Left ventricle myocardium superior (tissue), 1 donor: Measurements from ENCODE around the gene CNP. TPM values are rescaled to one million over a fixed set of nuclear protein-coding genes. Genes with fewer than 3 reads are reported as not detected.

ENCODE experiments used
- ATAC-seq: fragments of 200-7000 bp; cut with Tn5 transposase; one replicate; pipeline ENCODE4 v1.9.1; 2020; ENCODE audit warnings: mild to moderate bottlenecking, moderate library complexity
- DNase-seq: peaks from one replicate; pipeline ENCODE4 v3.0.0-alpha.2; 2020
- intact Hi-C: fragments of 100-400 bp; cut with micrococcal nuclease; formaldehyde crosslinking; loops from one replicate; pipeline ENCODE4 v1.11.0; 2022
- total RNA-seq: library from RNA; stranded (reverse); fragmentation: NEBNext Ultra II Directional; extraction: Animal tissue kit (Norgen Biotek cat#: 25700); gene quantifications from one replicate; pipeline ENCODE4 v1.2.1, GENCODE V29; 2021
- donor health status: DM: no; HTN: yes; CAD: no; lungs with severe emphysema.

The CNP gene
- total RNA-seq, 1 donor from 2014 or later = 28.6 TPM

- intact Hi-C loops = no loop called here
- no peak for ATAC-seq
- DNase-seq = no peak
Measured at GRCh38 chr17:41939044-41939692, 27.4 kb upstream of the CNP start.

GRCh38 chr17:41939693-41940090, 26.9 kb upstream of the CNP start:
- intact Hi-C loops = no loop called here
- no peak for DNase-seq
- ATAC-seq = no peak

GRCh38 chr17:41941168-41941567, 25.4 kb upstream of the CNP start:
- intact Hi-C loops = no loop called here
- DNase-seq (no peak), ATAC-seq (no peak)

- ATAC-seq (no peak), DNase-seq (no peak)
- intact Hi-C loops = no loop called here
Measured at GRCh38 chr17:41942626-41943373, 23.8 kb upstream of the CNP start.

- DNase-seq = no peak
Measured at GRCh38 chr17:41943492-41943891, 23.1 kb upstream of the CNP start.

GRCh38 chr17:41944943-41945342, 21.7 kb upstream of the CNP start:
- no peak for DNase-seq
- intact Hi-C loops = no loop called here
- ATAC-seq = no peak

More at GRCh38 chr17:41943492-41943891, 23.1 kb upstream of the CNP start:
- ATAC-seq = no peak
- intact Hi-C loops = no loop called here

GRCh38 chr17:41948762-41949460, 17.7 kb upstream of the CNP start:
- DNase-seq (no peak), ATAC-seq (no peak)
- intact Hi-C loops = no loop called here

- ATAC-seq (no peak), DNase-seq (no peak)
- intact Hi-C loops = loop anchor here (10.0 kb wide), 1 partner anchor 128 kb away; no protein-coding TSS in a partner anchor
Measured at GRCh38 chr17:41956522-41956921, 10.1 kb upstream of the CNP start.

GRCh38 chr17:41957031-41957868, 9.3 kb upstream of the CNP start:
- intact Hi-C loops = loop anchor here (10.0 kb wide), 1 partner anchor 128 kb away; no protein-coding TSS in a partner anchor
- no peak for DNase-seq
- no peak for ATAC-seq

GRCh38 chr17:41957869-41958439, 8.6 kb upstream of the CNP start:
- DNase-seq = no peak
- ATAC-seq = no peak
- intact Hi-C loops = loop anchor here (10.0 kb wide), 1 partner anchor 127 kb away; no protein-coding TSS in a partner anchor

GRCh38 chr17:41959030-41959335, 7.6 kb upstream of the CNP start:
- no peak for ATAC-seq
- intact Hi-C loops = loop anchor here (10.0 kb wide), 1 partner anchor 126 kb away; no protein-coding TSS in a partner anchor

GRCh38 chr17:41959336-41960095, 7.1 kb upstream of the CNP start:
- DNase-seq = no peak
- ATAC-seq = peak; percentile 55
- intact Hi-C loops = loop anchor here (10.0 kb wide), 1 partner anchor 125 kb away; no protein-coding TSS in a partner anchor

More at GRCh38 chr17:41959030-41959335, 7.6 kb upstream of the CNP start:
- DNase-seq = no peak

- intact Hi-C loops = no loop called here
- ATAC-seq (no peak), DNase-seq (no peak)
Measured at GRCh38 chr17:41962111-41962510, 4.5 kb upstream of the CNP start.

GRCh38 chr17:41962768-41963434, 3.7 kb upstream of the CNP start:
- intact Hi-C loops = no loop called here
- peak; percentile 83 for DNase-seq
- ATAC-seq = peak; percentile 23

GRCh38 chr17:41965694-41966462, 717 bp upstream of the CNP start:
- peak; percentile 68 for DNase-seq
- peak; percentile 61 for ATAC-seq
- intact Hi-C loops = no loop called here

- ATAC-seq = peak; percentile 14
- intact Hi-C loops = no loop called here
- peak; percentile 41 for DNase-seq
Measured at GRCh38 chr17:41967141-41967920, 736 bp downstream of the CNP start.
